CD4-positive, alpha-beta T cell (primary cell): Measurements from ENCODE around the gene CCDC27. TPM values are rescaled to one million over a fixed set of nuclear protein-coding genes. Genes with fewer than 3 reads are reported as not detected.
"Not testable (repeated sequence)": the region's sequence is repeated elsewhere in the genome, so short reads cannot be mapped to it uniquely, and the experiment has no call there.

ENCODE experiments used
- ATAC-seq: fragments of 200-7000 bp; cut with Tn5 transposase; one replicate; pipeline ENCODE4 v1.10.0; 2022; ENCODE audit warnings: mild to moderate bottlenecking; ENCODE audit not compliant: poor library complexity
- CTCF ChIA-PET: fragments of 350-600 bp; sonication (Branson Sonifier 250); formaldehyde crosslinking; loops from one replicate; lab custom pipeline; 2021; ENCODE audit warnings: antibody characterized with exemption, inconsistent platforms; lab: Charles Lee
- POLR2A ChIA-PET: fragments of 350-600 bp; sonication (Branson Sonifier 250); formaldehyde crosslinking; loops from one replicate; lab custom pipeline; 2021; ENCODE audit warnings: antibody characterized with exemption, inconsistent platforms; lab: Charles Lee
- DNase-seq, 14 experiments: peaks; one replicate each; pipeline ENCODE4 v3.0.0-alpha.2; 2013 to 2020; ENCODE audit warnings: mixed read lengths in 2 of 14
- H3K27ac ChIP-seq, 2 donors: one replicate each; pipeline versions ENCODE4 v1.5.1 to v1.7.0; 2013; ENCODE audit warnings: low read length in 2 of 2, low read depth in 1 of 2, mild to moderate bottlenecking in 1 of 2
- H3K27me3 ChIP-seq, 2 experiments: 1 replicate in 1 of 2; 2 replicates in 1 of 2; pipeline versions ENCODE4 v1.6.1 to v1.7.0; 2013; ENCODE audit warnings: low read length in 2 of 2, control low read depth in 1 of 2, mild to moderate bottlenecking in 1 of 2, moderate library complexity in 1 of 2; ENCODE audit not compliant: insufficient read depth in 2 of 2, control insufficient read depth in 1 of 2
- H3K36me3 ChIP-seq: one replicate; pipeline ENCODE4 v1.6.1; 2013; ENCODE audit warnings: low read length, control low read depth; ENCODE audit not compliant: insufficient read depth
- H3K4me1 ChIP-seq: one replicate; pipeline ENCODE4 v1.6.1; 2013; ENCODE audit warnings: low read length, control low read depth; ENCODE audit not compliant: insufficient read depth
- H3K4me3 ChIP-seq: one replicate; pipeline ENCODE4 v1.5.1; 2013; ENCODE audit warnings: mild to moderate bottlenecking, low read length, moderate library complexity
- H3K9me3 ChIP-seq, 2 experiments: 1 replicate in 1 of 2; 2 replicates in 1 of 2; pipeline versions ENCODE4 v1.6.1 to v1.7.0; 2013; ENCODE audit warnings: low read length in 2 of 2, mild to moderate bottlenecking in 2 of 2, control low read depth in 1 of 2, moderate library complexity in 1 of 2; ENCODE audit not compliant: control insufficient read depth in 1 of 2, insufficient read depth in 1 of 2
- H3K27ac Mint-ChIP-seq: one replicate; pipeline ENCODE4 v1.8.0; 2020; ENCODE audit warnings: mixed read lengths
- H3K27me3 Mint-ChIP-seq: one replicate; pipeline ENCODE4 v1.8.0; 2021; ENCODE audit warnings: mixed read lengths
- H3K36me3 Mint-ChIP-seq: one replicate; pipeline ENCODE4 v1.8.0; 2021; ENCODE audit warnings: low read depth, mixed read lengths
- H3K4me1 Mint-ChIP-seq: one replicate; pipeline ENCODE4 v1.8.0; 2021; ENCODE audit warnings: low read depth, mixed read lengths
- H3K4me3 Mint-ChIP-seq: one replicate; pipeline ENCODE4 v1.8.0; 2020; ENCODE audit warnings: mild to moderate bottlenecking, mixed read lengths
- H3K9me3 Mint-ChIP-seq: one replicate; pipeline ENCODE4 v1.8.0; 2020; ENCODE audit warnings: mixed read lengths
- intact Hi-C, 2 experiments: fragments of 100-400 bp; cut with DNase I in 1 of 2; cut with micrococcal nuclease in 1 of 2; formaldehyde crosslinking; loops; one replicate each; pipeline versions ENCODE4 v1.15.1 to v1.9.0; 2023 to 2025; cut with DNase I, micrococcal nuclease
- total RNA-seq, 174 experiments: library from RNA in 2 of 174; stranded (reverse) in 2 of 174; gene quantifications; one replicate each; pipeline ENCODE4 v1.2.3 and lab custom pipeline; 2021 to 2026
- TF ChIP-seq, protein P1 (sequence below): fragments of 200-600 bp; IDR thresholded peaks from one replicate; pipeline ENCODE4 v1.8.0; 2022; ENCODE audit warnings: antibody characterized with exemption, mild to moderate bottlenecking

CCDC27 gene
- total RNA-seq, 2 experiments from 2014 or later = not detected

DNA sequence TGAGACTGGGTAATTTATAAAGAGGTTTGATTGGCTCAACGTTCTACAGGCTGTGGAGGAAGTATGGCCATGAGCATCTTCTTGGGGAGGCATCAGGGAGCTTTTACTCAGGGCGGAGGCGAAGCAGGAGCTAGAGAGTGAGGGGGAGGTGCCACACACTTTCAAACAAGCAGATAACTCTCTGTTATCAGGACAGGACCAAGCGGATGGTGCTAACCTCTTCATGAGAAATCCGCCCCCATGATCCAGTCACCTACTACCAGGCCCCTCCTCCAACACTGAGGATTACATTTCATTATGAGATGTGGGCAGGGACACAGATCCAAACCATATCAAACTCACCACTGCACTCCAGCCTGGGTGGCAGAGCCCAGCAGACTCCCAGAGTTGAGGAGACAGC is 55.5 kb downstream of the CCDC27 start:
- no peaks in the 10 kb centered on the region for H3K9me3 Mint-ChIP-seq
- no peaks in the 10 kb centered on the region for H3K4me1 Mint-ChIP-seq
- DNase-seq (no peak), ATAC-seq (no peak)
- H3K36me3 Mint-ChIP-seq = no peaks in the 10 kb centered on the region
- no peak overlapping the region for H3K27ac Mint-ChIP-seq
- no peaks in the 10 kb centered on the region for H3K4me1 ChIP-seq
- ChIA-PET POLR2A (no interaction called here), CTCF (no interaction called here)
- no peak overlapping the region for H3K4me3 ChIP-seq
- H3K4me3 Mint-ChIP-seq = no peak overlapping the region
- TF ChIP-seq, protein P1, sequence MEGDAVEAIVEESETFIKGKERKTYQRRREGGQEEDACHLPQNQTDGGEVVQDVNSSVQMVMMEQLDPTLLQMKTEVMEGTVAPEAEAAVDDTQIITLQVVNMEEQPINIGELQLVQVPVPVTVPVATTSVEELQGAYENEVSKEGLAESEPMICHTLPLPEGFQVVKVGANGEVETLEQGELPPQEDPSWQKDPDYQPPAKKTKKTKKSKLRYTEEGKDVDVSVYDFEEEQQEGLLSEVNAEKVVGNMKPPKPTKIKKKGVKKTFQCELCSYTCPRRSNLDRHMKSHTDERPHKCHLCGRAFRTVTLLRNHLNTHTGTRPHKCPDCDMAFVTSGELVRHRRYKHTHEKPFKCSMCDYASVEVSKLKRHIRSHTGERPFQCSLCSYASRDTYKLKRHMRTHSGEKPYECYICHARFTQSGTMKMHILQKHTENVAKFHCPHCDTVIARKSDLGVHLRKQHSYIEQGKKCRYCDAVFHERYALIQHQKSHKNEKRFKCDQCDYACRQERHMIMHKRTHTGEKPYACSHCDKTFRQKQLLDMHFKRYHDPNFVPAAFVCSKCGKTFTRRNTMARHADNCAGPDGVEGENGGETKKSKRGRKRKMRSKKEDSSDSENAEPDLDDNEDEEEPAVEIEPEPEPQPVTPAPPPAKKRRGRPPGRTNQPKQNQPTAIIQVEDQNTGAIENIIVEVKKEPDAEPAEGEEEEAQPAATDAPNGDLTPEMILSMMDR = no peak
- peaks cover 3 to 4% of the 10 kb centered on the region in 2 experiments for H3K27me3 ChIP-seq
- intact Hi-C loops = no loop called here
- H3K36me3 ChIP-seq = no peaks in the 10 kb centered on the region
- no peak overlapping the region for H3K27ac ChIP-seq
- H3K9me3 ChIP-seq = no peaks in the 10 kb centered on the region
- H3K27me3 Mint-ChIP-seq = peaks cover 27% of the 10 kb centered on the region

DNA sequence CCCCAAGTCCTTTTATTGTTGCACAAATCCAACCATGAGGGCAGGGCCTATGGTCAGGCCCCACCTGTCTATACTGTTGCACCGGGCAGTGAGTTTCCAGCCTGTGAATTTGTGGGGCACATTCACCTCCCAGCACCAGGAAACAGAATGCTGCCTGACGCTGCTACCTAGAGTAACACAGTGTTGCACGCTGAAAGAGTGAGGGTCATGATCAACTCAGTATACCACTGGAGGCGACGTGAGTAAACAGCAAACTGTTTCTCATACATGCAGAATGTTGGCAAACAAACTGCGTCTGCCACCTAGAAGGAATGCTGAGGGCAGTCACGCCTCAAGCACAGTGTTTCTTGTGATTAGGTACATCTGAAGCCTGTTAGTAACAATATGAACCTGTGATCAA is 57.4 kb downstream of the CCDC27 start:
- H3K36me3 ChIP-seq = peaks cover 7% of the 10 kb centered on the region
- H3K27me3 ChIP-seq = peaks cover 0 to 3% of the 10 kb centered on the region in 2 experiments
- ChIA-PET POLR2A (no interaction called here), CTCF (no interaction called here)
- intact Hi-C loops = no loop called here
- Mint-ChIP-seq H3K4me1 (no peaks in the 10 kb centered on the region), H3K4me3 (no peak overlapping the region), H3K27ac (no peak overlapping the region), H3K36me3 (no peaks in the 10 kb centered on the region), H3K27me3 (peaks cover 8% of the 10 kb centered on the region), H3K9me3 (no peaks in the 10 kb centered on the region)
- H3K9me3 ChIP-seq = no peaks in the 10 kb centered on the region
- H3K4me3 ChIP-seq = no peak overlapping the region
- peak in 1 of 14 experiments; percentile 15 for DNase-seq
- TF ChIP-seq, protein P1 = no peak
- ATAC-seq = no peak
- H3K27ac ChIP-seq = no peak overlapping the region
- H3K4me1 ChIP-seq = no peaks in the 10 kb centered on the region

DNA sequence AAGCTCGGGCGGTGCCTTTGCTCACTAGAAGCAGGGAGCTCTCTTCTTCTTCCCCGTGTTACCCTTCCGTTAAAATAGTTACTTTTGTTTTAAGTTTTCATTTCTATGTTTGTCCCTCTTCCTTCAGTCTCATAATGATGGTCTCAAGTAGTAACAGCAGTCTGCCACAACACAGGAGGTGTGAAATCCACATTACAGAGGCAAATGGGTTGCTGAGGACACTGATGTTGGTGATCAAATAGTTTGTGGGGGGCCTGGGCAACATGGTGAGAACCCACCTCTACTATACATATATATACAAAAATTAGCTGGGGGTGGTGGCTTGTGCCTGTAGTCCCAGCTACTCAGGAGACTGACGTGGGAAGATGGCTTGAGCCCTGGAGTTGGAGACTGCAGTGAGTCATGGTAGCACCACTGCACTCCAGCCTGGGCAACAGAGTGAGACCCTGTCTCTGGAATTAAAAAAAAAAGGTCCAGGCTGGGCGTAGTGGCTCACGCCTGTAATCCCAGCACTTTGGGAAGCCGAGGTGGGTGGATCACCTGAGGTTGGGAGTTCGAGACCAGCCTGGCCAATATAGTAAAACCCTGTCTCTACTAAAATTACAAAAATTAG is 58.0 kb downstream of the CCDC27 start:
- H3K27ac Mint-ChIP-seq, H3K4me3 ChIP-seq, POLR2A ChIA-PET, intact Hi-C loops, CTCF ChIA-PET, H3K4me1 Mint-ChIP-seq, H3K36me3 Mint-ChIP-seq, H3K9me3 ChIP-seq, H3K27me3 Mint-ChIP-seq, H3K27me3 ChIP-seq, ATAC-seq, H3K4me1 ChIP-seq, H3K27ac ChIP-seq, H3K4me3 Mint-ChIP-seq, H3K9me3 Mint-ChIP-seq: not testable (repeated sequence)
- DNase-seq = peak in 1 of 14 experiments; percentile 21
- H3K36me3 ChIP-seq = peaks cover 12% of the 10 kb centered on the region

DNA sequence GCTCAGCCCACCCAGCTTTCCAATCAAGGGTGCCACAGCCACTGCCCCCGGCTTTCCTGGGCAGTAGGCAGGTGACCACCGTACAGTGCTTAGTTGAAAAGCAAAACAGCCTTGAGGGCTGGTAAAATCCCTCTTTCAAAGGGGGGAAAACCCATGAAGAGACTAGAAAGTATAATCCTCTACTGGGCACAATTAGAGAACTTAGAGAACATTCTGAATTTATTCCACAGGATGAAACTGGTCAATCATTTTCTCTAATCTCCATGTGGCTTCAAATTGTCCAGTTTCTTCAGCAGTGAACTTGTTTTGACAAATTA is 59.3 kb downstream of the CCDC27 start:
- POLR2A ChIA-PET = no interaction called here
- intact Hi-C loops = no loop called here
- H3K27ac Mint-ChIP-seq = no peak overlapping the region

More for the DNA sequence above, 59.3 kb downstream of the CCDC27 start:
- TF ChIP-seq, protein P1 = no peak
- H3K27ac ChIP-seq = no peak overlapping the region
- no peak overlapping the region for H3K4me3 Mint-ChIP-seq
- CTCF ChIA-PET = no interaction called here
- H3K4me1 ChIP-seq = no peaks in the 10 kb centered on the region
- peaks cover 4% of the 10 kb centered on the region for H3K27me3 Mint-ChIP-seq
- H3K9me3 Mint-ChIP-seq = no peaks in the 10 kb centered on the region
- ATAC-seq (no peak), DNase-seq (no peak)
- peaks cover 0 to 3% of the 10 kb centered on the region in 2 experiments for H3K27me3 ChIP-seq
- peaks cover 0 to 2% of the 10 kb centered on the region in 2 experiments for H3K9me3 ChIP-seq
- peaks cover 15% of the 10 kb centered on the region for H3K36me3 Mint-ChIP-seq
- H3K4me1 Mint-ChIP-seq = no peaks in the 10 kb centered on the region
- H3K4me3 ChIP-seq = no peak overlapping the region
- H3K36me3 ChIP-seq = peaks cover 23% of the 10 kb centered on the region
